GM12874 (cell line): ENCODE data around the gene CCDC172.

Source experiments
- TF ChIP-seq, protein P1 (sequence below): IDR thresholded peaks from 2 replicates; pipeline ENCODE4 v1.5.1; 2011; ENCODE audit warnings: low read depth, mild to moderate bottlenecking, control low read depth, low read length, moderate library complexity; ENCODE audit not compliant: insufficient read depth

The CCDC172 gene

DNA sequence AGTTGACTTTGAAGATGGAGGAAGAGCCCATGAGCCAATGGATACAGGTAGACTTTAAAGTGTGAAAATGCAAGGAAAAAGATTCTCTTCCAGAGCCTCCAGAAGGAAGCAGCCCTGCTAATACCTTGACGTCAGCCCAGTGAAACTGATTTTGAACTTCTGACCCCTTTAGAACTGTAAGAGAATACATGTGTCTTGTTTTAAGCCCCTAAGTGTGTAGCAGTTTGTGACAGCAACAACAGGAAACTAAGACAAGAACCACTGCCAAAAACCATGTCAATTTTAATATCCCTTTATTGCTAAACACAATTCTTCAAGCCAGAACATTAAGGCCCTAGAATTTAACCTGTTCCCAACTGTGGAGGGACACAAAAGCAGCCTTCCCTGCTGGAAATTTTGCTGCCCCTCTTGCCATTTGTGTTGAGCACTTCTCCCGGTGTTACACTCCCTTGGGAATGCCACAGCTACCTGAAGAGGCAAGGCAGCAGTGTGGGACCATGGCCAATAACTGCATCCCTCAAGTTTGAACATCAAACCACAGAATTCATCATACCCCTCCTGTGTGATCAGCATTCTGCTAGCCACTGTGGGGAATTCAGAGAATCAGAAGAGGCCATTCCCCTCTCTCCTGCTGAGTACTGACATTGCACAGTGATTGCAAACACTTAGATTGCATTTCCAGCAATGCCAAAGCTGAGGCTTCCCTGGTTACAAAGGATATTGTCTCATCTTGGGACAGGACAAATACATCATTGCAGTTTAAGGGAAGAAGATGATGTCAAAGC, 12.3 kb upstream of the CCDC172 start:
- TF ChIP-seq, protein P1, sequence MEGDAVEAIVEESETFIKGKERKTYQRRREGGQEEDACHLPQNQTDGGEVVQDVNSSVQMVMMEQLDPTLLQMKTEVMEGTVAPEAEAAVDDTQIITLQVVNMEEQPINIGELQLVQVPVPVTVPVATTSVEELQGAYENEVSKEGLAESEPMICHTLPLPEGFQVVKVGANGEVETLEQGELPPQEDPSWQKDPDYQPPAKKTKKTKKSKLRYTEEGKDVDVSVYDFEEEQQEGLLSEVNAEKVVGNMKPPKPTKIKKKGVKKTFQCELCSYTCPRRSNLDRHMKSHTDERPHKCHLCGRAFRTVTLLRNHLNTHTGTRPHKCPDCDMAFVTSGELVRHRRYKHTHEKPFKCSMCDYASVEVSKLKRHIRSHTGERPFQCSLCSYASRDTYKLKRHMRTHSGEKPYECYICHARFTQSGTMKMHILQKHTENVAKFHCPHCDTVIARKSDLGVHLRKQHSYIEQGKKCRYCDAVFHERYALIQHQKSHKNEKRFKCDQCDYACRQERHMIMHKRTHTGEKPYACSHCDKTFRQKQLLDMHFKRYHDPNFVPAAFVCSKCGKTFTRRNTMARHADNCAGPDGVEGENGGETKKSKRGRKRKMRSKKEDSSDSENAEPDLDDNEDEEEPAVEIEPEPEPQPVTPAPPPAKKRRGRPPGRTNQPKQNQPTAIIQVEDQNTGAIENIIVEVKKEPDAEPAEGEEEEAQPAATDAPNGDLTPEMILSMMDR = no peak

DNA sequence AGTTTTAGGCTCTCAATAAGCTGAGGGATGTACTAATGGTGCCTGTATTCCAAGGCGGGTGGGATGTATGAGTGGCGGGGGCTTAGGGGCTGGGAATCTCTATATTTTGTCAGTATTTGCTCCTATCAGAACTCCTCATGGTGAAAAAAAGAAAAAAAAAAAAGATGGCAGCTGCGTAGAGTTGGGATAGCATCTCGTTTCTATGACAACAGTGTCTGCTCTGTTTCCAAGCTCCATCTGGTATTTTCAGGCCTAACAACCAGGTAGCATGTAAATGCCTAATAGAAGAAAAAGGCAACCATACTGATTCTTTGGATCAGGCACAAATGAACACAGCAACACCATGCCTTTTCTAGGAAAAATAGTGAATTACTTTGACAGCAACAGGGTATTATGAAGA, 11.7 kb upstream of the CCDC172 start:
- TF ChIP-seq, protein P1 = no peak

DNA sequence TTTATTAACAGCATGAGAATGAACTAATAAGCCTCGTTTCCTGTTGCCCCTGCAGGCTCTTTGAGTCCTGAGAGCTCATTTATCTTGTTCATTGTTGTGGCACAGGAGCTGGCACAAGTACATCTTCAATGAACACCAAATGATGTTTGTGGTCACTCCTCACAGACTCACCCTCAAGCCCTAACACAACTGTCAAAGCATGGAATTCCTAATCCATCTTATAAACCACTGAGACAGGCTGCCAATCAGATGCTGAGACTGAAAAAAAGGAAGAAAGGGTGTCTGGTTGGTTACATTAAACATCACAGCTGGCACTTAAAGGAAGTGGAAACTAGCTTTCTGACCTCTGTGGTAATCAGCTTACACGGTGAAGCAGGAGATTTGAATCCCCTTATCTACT, 7.7 kb upstream of the CCDC172 start:
- TF ChIP-seq, protein P1 = no peak

DNA sequence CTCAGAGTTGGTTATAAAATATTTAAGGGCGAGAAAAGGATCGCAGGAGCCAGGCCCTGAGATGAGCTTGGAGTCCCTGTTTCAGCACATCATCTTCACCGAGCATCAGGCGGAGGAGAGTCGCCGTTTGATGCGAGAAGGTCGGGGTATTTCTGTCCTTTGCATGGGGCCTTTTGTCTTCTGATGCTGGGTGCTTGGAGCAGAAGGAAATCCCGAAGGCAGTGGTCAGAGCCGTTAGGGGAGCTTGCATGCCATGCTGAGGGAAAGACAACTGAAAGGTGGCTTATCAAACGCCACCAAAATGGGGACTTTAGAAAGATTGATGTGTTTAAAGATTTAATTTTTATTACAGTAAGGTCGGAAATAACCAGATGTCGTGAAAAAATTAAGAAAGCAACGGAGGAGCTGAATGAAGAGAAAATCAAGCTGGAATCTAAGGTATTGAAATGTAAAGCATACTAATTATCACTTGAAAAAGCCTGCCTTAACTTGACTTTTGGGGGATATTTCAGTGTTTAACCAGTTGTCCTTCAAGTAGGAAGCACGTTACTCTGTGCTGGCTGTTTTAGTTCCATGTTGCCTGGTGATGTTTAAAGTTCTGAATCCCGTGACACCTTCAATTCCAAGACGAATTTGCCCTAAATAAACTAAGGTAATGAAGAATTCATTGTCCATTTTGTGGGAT, 845 bp downstream of the CCDC172 start:
- TF ChIP-seq, protein P1 = no peak

DNA sequence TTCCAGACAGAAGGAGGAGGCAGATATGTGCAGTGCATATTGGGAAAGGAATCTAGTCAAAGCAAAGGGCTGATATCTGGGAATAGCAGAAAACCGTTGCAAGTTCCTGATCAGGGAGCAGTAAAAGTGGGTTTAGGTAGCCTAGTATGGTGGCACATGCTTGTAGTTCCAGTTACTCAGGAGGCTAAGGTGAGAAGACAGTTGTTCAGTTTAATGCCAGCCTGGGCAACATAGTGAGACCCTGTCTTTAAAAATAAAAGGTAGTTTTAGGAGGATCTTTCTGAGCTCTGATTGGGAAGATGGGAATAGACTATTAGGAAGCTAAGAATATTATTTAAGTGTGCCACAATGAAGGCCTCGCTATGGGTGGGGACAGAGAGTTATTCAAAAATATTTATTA, 1.7 kb downstream of the CCDC172 start:
- TF ChIP-seq, protein P1 = no peak

DNA sequence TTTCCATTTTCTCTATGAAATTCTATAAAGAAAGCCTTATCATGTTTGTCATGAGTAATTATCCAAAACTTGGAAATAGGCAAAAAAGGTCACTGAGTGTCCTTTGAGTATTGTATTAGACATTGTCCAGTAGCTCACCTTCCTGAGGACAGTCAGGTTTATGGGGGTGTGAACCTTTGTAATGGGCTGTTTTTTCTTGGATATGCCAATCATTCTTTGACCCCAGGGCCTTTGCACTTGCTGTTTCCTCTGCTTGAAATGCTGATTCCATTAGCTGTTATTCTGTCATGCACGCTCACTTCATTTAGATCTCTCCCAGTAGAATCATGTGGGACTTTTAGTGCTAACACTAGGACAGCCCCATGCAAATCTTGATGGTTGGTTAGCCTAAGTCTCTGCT, 4.9 kb downstream of the CCDC172 start:
- TF ChIP-seq, protein P1 = no peak

DNA sequence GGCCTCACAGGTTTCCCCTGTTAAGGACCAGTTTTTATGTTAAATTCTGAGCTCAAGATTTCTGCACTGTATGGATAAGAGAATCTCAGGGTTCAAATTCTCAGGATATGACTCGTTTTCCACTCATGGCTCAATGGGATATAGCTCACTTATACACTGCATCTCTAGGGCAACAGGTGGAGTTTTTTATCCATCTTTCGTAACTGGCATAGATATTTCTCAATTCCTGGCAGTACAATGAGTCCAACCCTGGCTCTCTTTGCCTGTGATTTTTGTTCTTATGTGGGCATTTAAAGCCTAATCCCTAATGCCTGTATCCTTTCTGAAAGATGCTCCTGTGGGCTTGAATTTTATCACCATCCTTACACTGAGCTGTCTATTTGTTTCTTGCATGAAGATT, 7.6 kb downstream of the CCDC172 start:
- TF ChIP-seq, protein P1 = no peak
